K562 (cell line): ENCODE measurements around the gene FAM98C. TPM values are rescaled to one million over a fixed set of nuclear protein-coding genes. Genes with fewer than 3 reads are reported as not detected.

ENCODE experiments used
- ARID1B ChIP-seq: fragments of 450-650 bp; IDR thresholded peaks from 2 replicates; pipeline ENCODE4 v1.6.1; 2016; ENCODE audit warnings: antibody characterized with exemption, mild to moderate bottlenecking, inconsistent platforms
- ARID2 ChIP-seq: fragments of 450-650 bp; IDR thresholded peaks from 2 replicates; pipeline ENCODE4 v1.6.1; 2017; ENCODE audit warnings: antibody characterized with exemption, mild to moderate bottlenecking
- BMI1 ChIP-seq: fragments of 150-350 bp; IDR thresholded peaks from 2 replicates; pipeline ENCODE4 v1.6.1; 2014; ENCODE audit warnings: low read length
- GTF2E2 ChIP-seq: fragments of 200-800 bp; sonication (Bioruptor generic); IDR thresholded peaks from 2 replicates; pipeline ENCODE4 v1.6.1; 2016; ENCODE audit warnings: missing genetic modification characterization, missing compliant biosample characterization
- KAT7 ChIP-seq: sonication (generic); formaldehyde crosslinking; IDR thresholded peaks from 2 replicates; pipeline ENCODE4 v1.8.0; 2022; ENCODE audit warnings: missing genetic modification reagents, mild to moderate bottlenecking, borderline replicate concordance
- MTA1 ChIP-seq: fragments of 450-650 bp; IDR thresholded peaks from 2 replicates; pipeline ENCODE4 v1.6.1; 2017; ENCODE audit warnings: borderline replicate concordance
- RCOR1 ChIP-seq, 2 experiments: IDR thresholded peaks; 2 replicates each; pipeline ENCODE4 v1.6.1; 2012; ENCODE audit warnings: low read depth in 2 of 2, low read length in 2 of 2, borderline replicate concordance in 1 of 2, improper control_type of control experiment in 1 of 2
- ZNF133 ChIP-seq: fragments of 250-450 bp; sonication (Bioruptor Pico); IDR thresholded peaks from 2 replicates; pipeline ENCODE4 v1.4.0; 2020; ENCODE audit warnings: mild to moderate bottlenecking
- ZNF140 ChIP-seq: fragments of 250-450 bp; sonication (Bioruptor Pico); IDR thresholded peaks from 2 replicates; pipeline ENCODE4 v1.8.0; 2021; ENCODE audit warnings: moderate library complexity, mild to moderate bottlenecking, inconsistent platforms
- ZNF175 ChIP-seq: fragments of 200-800 bp; sonication (Bioruptor generic); IDR thresholded peaks from 2 replicates; pipeline ENCODE4 v1.6.1; 2016; ENCODE audit warnings: low read depth, mild to moderate bottlenecking, missing genetic modification characterization, missing compliant biosample characterization
- ZNF384 ChIP-seq: IDR thresholded peaks from 2 replicates; pipeline ENCODE4 v1.6.1; 2012; ENCODE audit warnings: low read depth, low read length, improper control_type of control experiment
- ZNF778 ChIP-seq: fragments of 450-650 bp; formaldehyde crosslinking; IDR thresholded peaks from 2 replicates; pipeline ENCODE4 v1.4.0; 2020; ENCODE audit warnings: mild to moderate bottlenecking, moderate library complexity
- polyA plus RNA-seq, 8 experiments: library from polyadenylated mRNA; depleted of rRNA in 4 of 8; stranded (reverse) in 5 of 8; unstranded in 3 of 8; fragments of >200 nt; fragmentation: Nextera tagmentation in 2 of 8; fragmentation: Illumina TruSeq in 1 of 8; extraction: Ambion mirVana in 2 of 8; extraction: Trizol in 1 of 8; gene quantifications; 2 replicates each; pipeline versions ENCODE4 v1.2.1 to v1.2.3, GENCODE V29; 2011 to 2014; ENCODE audit warnings: inconsistent platforms in 1 of 8, missing spikeins in 1 of 8
- total RNA-seq, 7 experiments: library from RNA; depleted of rRNA in 6 of 7; stranded (reverse); fragments of >200 nt in 6 of 7; fragmentation: Illumina TruSeq in 2 of 7; extraction: Trizol in 2 of 7; gene quantifications; 2 replicates each; pipeline versions ENCODE4 v1.2.1 to v1.2.3, GENCODE V29; 2011 to 2021; ENCODE audit warnings: low replicate concordance in 1 of 7
- TF ChIP-seq, protein P1 (sequence below): fragments of 450-650 bp; IDR thresholded peaks from 2 replicates; pipeline ENCODE4 v1.6.1; 2016; ENCODE audit warnings: antibody characterized with exemption
- TF ChIP-seq, protein P2 (sequence below): fragments of 250-450 bp; sonication (Bioruptor Pico); IDR thresholded peaks from 2 replicates; pipeline ENCODE4 v1.4.0; 2020; ENCODE audit warnings: borderline replicate concordance
- TF ChIP-seq, protein P3 (sequence below): fragments of 450-650 bp; formaldehyde crosslinking; IDR thresholded peaks from 2 replicates; pipeline ENCODE4 v1.4.0; 2022; ENCODE audit warnings: missing genetic modification characterization
- TF ChIP-seq, protein P4 (sequence below), 2 experiments: IDR thresholded peaks; 2 replicates each; pipeline ENCODE4 v1.6.1; 2011; ENCODE audit warnings: borderline replicate concordance in 1 of 2, control low read depth in 1 of 2, low read depth in 1 of 2, low read length in 1 of 2, mild to moderate bottlenecking in 1 of 2, mixed read lengths in 1 of 2, moderate library complexity in 1 of 2; ENCODE audit not compliant: insufficient read depth in 1 of 2, insufficient read length in 1 of 2, poor library complexity in 1 of 2, severe bottlenecking in 1 of 2; ENCODE audit errors: extremely low read depth in 1 of 2
- TF ChIP-seq, protein P5 (sequence below): fragments of 250-450 bp; sonication (Bioruptor Pico); IDR thresholded peaks from 2 replicates; pipeline ENCODE4 v1.4.0; 2020; ENCODE audit warnings: mild to moderate bottlenecking, moderate library complexity

FAM98C gene
- total and polyA plus RNA-seq, 9 of the 15 experiments (the other 6 are each of a cell fraction or from before 2014, with no cell fraction given): 1.7 to 43.8 (median 13.7) TPM

DNA sequence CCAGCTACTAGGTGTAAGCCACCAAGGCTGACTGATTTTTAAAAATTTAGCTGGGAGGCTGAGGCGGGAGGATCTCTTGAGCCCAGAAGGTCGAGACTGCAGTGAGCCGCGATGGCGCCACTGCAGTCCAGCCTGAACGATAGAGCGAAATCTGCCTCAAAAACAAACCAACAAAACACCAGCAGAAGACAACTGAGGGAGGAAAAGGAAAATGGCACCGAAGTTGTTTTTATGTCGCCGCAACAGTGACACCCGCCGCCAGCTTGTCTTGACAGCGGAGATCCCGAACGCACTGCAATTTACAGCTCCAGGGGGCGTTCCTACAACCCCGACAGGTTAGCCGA is 298 bp upstream of the FAM98C start (continued):
- TF ChIP-seq, protein P1, sequence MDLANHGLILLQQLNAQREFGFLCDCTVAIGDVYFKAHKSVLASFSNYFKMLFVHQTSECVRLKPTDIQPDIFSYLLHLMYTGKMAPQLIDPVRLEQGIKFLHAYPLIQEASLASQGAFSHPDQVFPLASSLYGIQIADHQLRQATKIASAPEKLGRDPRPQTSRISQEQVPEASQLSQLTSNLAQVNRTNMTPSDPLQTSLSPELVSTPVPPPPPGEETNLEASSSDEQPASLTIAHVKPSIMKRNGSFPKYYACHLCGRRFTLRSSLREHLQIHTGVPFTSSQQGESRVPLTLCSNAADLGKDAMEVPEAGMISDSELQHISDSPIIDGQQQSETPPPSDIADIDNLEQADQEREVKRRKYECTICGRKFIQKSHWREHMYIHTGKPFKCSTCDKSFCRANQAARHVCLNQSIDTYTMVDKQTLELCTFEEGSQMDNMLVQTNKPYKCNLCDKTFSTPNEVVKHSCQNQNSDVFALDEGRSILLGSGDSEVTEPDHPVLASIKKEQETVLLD: no peak
- TF ChIP-seq, protein P2, sequence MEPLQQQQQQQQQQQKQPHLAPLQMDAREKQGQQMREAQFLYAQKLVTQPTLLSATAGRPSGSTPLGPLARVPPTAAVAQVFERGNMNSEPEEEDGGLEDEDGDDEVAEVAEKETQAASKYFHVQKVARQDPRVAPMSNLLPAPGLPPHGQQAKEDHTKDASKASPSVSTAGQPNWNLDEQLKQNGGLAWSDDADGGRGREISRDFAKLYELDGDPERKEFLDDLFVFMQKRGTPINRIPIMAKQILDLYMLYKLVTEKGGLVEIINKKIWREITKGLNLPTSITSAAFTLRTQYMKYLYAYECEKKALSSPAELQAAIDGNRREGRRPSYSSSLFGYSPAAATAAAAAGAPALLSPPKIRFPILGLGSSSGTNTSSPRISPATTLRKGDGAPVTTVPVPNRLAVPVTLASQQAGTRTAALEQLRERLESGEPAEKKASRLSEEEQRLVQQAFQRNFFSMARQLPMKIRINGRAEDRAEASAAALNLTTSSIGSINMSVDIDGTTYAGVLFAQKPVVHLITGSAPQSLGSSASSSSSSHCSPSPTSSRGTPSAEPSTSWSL: no peak
- TF ChIP-seq ZNF778: no peak
- no peak for TF ChIP-seq ZNF133
- TF ChIP-seq MTA1: peak; percentile 66; the same call in 1 of the 2 replicates
- TF ChIP-seq GTF2E2 (tag): no peak
- 0 out of 2 replicates have a peak, but pooled peaks have one; percentile 1 for TF ChIP-seq ARID2
- TF ChIP-seq, protein P3, sequence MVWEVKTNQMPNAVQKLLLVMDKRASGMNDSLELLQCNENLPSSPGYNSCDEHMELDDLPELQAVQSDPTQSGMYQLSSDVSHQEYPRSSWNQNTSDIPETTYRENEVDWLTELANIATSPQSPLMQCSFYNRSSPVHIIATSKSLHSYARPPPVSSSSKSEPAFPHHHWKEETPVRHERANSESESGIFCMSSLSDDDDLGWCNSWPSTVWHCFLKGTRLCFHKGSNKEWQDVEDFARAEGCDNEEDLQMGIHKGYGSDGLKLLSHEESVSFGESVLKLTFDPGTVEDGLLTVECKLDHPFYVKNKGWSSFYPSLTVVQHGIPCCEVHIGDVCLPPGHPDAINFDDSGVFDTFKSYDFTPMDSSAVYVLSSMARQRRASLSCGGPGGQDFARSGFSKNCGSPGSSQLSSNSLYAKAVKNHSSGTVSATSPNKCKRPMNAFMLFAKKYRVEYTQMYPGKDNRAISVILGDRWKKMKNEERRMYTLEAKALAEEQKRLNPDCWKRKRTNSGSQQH (CRISPR knock-in tag): 0 out of 2 replicates have a peak, but pooled peaks have one; percentile 37
- TF ChIP-seq, protein P4, sequence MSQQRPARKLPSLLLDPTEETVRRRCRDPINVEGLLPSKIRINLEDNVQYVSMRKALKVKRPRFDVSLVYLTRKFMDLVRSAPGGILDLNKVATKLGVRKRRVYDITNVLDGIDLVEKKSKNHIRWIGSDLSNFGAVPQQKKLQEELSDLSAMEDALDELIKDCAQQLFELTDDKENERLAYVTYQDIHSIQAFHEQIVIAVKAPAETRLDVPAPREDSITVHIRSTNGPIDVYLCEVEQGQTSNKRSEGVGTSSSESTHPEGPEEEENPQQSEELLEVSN (IDR thresholded peaks at IDR 0.05; ENCODE audit: borderline replicate concordance in 1 of 2, extremely low read depth in 1 of 2, insufficient read depth in 1 of 2, insufficient read length in 1 of 2, low read depth in 1 of 2, low read length in 1 of 2, poor library complexity in 1 of 2, severe bottlenecking in 1 of 2): no peak
- TF ChIP-seq ZNF140 (CRISPR knock-in tag): no peak
- no peak for TF ChIP-seq KAT7 (CRISPR knock-in tag)
- TF ChIP-seq ARID1B: 0 out of 2 replicates have a peak, but pooled peaks have one; percentile 6
- no peak for TF ChIP-seq RCOR1 (IDR thresholded peaks at IDR 0.05; ENCODE audit: borderline replicate concordance in 1 of 2, low read depth in 2 of 2, low read length in 2 of 2)
- no peak for TF ChIP-seq BMI1
- TF ChIP-seq ZNF384: no peak
- TF ChIP-seq ZNF175 (CRISPR knock-in tag): no peak
- TF ChIP-seq, protein P5, sequence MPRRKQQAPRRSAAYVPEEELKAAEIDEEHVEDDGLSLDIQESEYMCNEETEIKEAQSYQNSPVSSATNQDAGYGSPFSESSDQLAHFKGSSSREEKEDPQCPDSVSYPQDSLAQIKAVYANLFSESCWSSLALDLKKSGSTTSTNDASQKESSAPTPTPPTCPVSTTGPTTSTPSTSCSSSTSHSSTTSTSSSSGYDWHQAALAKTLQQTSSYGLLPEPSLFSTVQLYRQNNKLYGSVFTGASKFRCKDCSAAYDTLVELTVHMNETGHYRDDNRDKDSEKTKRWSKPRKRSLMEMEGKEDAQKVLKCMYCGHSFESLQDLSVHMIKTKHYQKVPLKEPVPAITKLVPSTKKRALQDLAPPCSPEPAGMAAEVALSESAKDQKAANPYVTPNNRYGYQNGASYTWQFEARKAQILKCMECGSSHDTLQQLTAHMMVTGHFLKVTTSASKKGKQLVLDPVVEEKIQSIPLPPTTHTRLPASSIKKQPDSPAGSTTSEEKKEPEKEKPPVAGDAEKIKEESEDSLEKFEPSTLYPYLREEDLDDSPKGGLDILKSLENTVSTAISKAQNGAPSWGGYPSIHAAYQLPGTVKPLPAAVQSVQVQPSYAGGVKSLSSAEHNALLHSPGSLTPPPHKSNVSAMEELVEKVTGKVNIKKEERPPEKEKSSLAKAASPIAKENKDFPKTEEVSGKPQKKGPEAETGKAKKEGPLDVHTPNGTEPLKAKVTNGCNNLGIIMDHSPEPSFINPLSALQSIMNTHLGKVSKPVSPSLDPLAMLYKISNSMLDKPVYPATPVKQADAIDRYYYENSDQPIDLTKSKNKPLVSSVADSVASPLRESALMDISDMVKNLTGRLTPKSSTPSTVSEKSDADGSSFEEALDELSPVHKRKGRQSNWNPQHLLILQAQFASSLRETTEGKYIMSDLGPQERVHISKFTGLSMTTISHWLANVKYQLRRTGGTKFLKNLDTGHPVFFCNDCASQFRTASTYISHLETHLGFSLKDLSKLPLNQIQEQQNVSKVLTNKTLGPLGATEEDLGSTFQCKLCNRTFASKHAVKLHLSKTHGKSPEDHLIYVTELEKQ (CRISPR knock-in tag): no peak
